ENCODE measurements around the gene TTC16. TPM values are rescaled to one million over a fixed set of nuclear protein-coding genes. Genes with fewer than 3 reads are reported as not detected.

Gene TTC16
- total RNA-seq, 4 donors from 2014 or later: not detected

DNA sequence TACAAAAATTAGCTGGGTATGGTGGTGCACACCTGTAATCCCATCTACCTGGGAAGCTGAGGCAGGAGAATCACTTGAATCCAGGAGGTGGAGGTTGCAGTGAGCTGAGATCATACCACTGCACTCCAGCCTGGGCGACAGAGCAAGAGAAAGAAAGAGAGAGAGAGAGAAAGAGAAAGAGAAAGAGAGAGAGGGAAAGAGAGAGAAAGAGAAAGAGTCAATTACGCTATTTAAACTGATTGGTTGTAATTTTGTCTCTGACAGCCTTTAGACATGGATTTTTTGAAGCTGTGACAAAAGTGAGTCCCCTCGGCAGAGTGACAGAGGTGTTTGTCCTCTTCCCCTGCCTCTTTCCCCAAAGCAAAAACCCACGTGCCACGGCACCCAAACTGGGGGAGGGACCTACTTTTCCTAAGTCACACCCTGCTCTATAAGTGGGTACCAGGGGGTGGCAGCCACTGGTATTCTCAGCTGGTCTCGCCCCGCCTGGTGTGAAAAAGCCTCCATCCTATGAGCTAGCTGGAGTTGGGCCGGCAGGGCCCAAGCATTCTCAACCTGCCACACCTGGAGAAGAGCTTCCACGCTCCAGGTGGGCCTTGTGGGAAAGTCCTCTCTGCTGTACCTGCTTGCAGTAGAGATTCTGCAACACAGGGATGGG lies 12.5 kb upstream of the TTC16 start:
- ATAC-seq: no peak
- WGBS, 2 donors (ENCODE audit: low coverage in 1 of 2): 30 to 77% methylated on average over 2 to 6 of the region's 9 CpGs
- TF ChIP-seq POLR2A (IDR thresholded peaks at IDR 0.05) (no peak), POLR2AphosphoS5 (IDR thresholded peaks at IDR 0.05) (no peak), EP300 (IDR thresholded peaks at IDR 0.05) (no peak)
- TF ChIP-seq, protein P1, sequence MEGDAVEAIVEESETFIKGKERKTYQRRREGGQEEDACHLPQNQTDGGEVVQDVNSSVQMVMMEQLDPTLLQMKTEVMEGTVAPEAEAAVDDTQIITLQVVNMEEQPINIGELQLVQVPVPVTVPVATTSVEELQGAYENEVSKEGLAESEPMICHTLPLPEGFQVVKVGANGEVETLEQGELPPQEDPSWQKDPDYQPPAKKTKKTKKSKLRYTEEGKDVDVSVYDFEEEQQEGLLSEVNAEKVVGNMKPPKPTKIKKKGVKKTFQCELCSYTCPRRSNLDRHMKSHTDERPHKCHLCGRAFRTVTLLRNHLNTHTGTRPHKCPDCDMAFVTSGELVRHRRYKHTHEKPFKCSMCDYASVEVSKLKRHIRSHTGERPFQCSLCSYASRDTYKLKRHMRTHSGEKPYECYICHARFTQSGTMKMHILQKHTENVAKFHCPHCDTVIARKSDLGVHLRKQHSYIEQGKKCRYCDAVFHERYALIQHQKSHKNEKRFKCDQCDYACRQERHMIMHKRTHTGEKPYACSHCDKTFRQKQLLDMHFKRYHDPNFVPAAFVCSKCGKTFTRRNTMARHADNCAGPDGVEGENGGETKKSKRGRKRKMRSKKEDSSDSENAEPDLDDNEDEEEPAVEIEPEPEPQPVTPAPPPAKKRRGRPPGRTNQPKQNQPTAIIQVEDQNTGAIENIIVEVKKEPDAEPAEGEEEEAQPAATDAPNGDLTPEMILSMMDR (IDR thresholded peaks at IDR 0.05): no peak

DNA sequence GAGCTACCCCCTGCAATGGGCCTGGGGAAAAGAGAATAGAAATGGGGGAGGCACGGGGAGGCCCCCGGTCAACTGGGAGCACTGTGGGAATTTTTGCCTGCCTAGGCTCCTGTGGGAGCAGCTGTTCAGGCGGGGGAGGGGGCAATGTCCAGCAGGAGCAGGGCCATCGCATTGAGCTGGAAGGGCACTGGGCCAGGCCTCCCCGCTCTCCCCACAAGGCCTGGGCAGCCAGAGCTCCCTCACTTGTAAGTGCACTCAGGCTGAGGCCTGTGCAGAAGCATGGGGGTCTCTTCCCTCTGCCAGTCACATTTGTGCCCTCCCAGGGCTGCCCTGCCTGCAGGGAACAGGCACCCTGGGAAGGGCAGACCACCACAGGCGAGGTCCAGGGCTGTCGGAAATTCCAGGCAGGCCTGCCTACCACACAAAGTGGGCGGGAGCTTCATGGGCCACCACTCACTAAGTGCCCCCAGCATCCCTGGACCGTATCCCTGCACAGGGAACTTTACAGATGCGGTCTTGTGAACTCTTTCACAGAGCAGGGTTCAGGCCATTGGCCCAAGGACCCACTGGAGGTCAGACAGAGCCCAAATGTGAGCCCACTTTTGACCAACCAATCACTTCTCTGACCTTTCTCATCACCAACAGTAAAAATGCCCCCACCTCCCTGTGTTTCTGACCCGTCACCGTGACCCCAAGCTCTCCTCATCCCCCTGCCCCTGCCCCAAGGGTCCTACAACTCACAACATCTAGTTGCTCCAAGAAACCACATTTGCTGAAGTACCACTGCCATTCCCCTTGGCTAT lies 10.1 kb upstream of the TTC16 start:
- TF ChIP-seq, protein P1 (IDR thresholded peaks at IDR 0.05): no peak
- TF ChIP-seq EP300 (IDR thresholded peaks at IDR 0.05) (no peak), POLR2AphosphoS5 (IDR thresholded peaks at IDR 0.05) (no peak), POLR2A (IDR thresholded peaks at IDR 0.05) (no peak)
- Histone ChIP-seq H3K9me3 (no peaks in the 10 kb centered on the region), H3K27me3 (peaks cover 17% of the 10 kb centered on the region), H3K27ac (no peak overlapping the region), H3K36me3 (no peaks in the 10 kb centered on the region), H3K4me3 (no peak overlapping the region), H3K4me1 (no peaks in the 10 kb centered on the region)
- ATAC-seq: no peak
- WGBS, 2 donors (ENCODE audit: low coverage in 1 of 2): 67% methylated on average over 3 to 7 of the region's 12 CpGs

More for the DNA sequence above, 12.5 kb upstream of the TTC16 start:
- H3K9me3 ChIP-seq: no peaks in the 10 kb centered on the region
- no peaks in the 10 kb centered on the region for H3K36me3 ChIP-seq
- no peak overlapping the region for H3K4me3 ChIP-seq
- H3K4me1 ChIP-seq: peaks cover 0 to 19% (median 3%) of the 10 kb centered on the region in 3 donors
- H3K27me3 ChIP-seq: peaks cover 17% of the 10 kb centered on the region
- no peak overlapping the region for H3K27ac ChIP-seq

DNA sequence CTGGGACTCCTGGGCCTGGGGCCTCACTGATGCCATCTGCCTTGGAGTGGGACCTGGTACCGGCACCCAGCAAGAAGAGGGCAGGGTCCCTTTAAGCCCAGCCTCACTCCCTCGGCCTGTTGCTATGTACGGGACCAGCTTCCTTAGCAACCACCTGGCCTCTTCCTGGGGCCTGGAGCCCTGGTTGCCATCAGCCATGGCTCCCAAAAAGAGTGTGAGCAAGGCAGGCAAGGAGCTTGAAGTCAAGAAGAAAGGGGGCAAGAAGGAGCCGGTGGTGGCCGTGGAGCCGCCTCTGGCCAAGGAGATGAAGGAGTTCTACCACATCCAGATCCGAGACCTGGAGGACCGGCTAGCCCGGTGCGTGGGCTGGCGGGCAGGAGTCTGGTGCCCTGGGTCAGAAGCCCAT lies 9.0 kb upstream of the TTC16 start, which contains the start of gene CFAP157:
CFAP157 (plus strand) TSS at position 153 of the 406 bp plus-strand sequence; CDS start at position 197, 44 bp downstream.
- peaks cover 0 to 4% of the 10 kb centered on the region in 2 donors for H3K36me3 ChIP-seq
- H3K27me3 ChIP-seq: peaks cover 17% of the 10 kb centered on the region
- TF ChIP-seq EP300 (IDR thresholded peaks at IDR 0.05) (no peak), POLR2AphosphoS5 (IDR thresholded peaks at IDR 0.05) (no peak), POLR2A (IDR thresholded peaks at IDR 0.05) (no peak)
- TF ChIP-seq, protein P1 (IDR thresholded peaks at IDR 0.05): no peak
- no peak within 1 kb of the TSS for H3K27ac ChIP-seq
- H3K4me3 ChIP-seq: no peak within 1 kb of the TSS
- H3K4me1 ChIP-seq: no peaks in the 10 kb centered on the region
- ATAC-seq: no peak
- no peaks in the 10 kb centered on the region for H3K9me3 ChIP-seq
- 80 to 82% methylated on average over 1 to 6 of the region's 11 CpGs for WGBS, 2 donors (ENCODE audit: low coverage in 1 of 2)

DNA sequence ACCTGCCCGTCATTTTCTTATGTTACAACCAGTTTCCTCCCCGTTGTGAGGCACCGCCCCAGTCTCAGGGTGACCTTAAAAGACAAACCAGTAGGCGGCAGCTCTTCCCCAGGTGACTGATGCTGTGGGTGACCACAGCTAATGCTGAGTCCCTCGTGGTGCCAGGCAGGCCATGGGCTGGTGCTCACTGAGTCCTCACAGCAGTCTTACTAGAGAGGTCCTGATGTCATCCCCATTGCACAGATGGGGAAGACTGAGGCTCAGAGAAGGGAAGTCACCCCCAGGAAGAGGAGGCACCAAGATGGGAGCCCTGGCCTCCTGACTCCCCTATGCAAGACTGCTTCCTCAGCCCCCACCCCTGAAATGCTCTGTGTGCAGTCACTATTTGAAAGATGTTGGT lies 8.1 kb upstream of the TTC16 start:
- peaks cover 0 to 12% of the 10 kb centered on the region in 2 donors for H3K36me3 ChIP-seq
- no peak for ATAC-seq
- WGBS, 2 donors (ENCODE audit: low coverage in 1 of 2): 38% methylated on average over 2 of the region's 5 CpGs; no CpG with 5 or more reads in 1 of the 2 donors

More for the DNA sequence above, 8.1 kb upstream of the TTC16 start:
- H3K4me1 ChIP-seq: no peaks in the 10 kb centered on the region
- H3K27ac ChIP-seq: no peak overlapping the region
- no peak overlapping the region for H3K4me3 ChIP-seq
- TF ChIP-seq POLR2AphosphoS5 (IDR thresholded peaks at IDR 0.05): no peak
- TF ChIP-seq POLR2A (IDR thresholded peaks at IDR 0.05): no peak
- TF ChIP-seq EP300 (IDR thresholded peaks at IDR 0.05): no peak
- TF ChIP-seq, protein P1 (IDR thresholded peaks at IDR 0.05): no peak
- H3K27me3 ChIP-seq: peaks cover 17% of the 10 kb centered on the region
- H3K9me3 ChIP-seq: no peaks in the 10 kb centered on the region

Measured in gastroesophageal sphincter (tissue), 4 donors.